ENCODE data around the gene CD8B2.
"Not testable (repeated sequence)": the region's sequence is repeated elsewhere in the genome, so short reads cannot be mapped to it uniquely, and the experiment has no call there.

Gene CD8B2

GRCh38 chr2:106486551-106487385 lies at the start of gene CD8B2:
Gene CD8B2 (plus strand): TSS chr2:106487364. CDS start chr2:106487427, 63 bp downstream.
- DNase-seq (ENCODE audit: low read depth in 2 of 2) = not testable (repeated sequence)

- DNase-seq (ENCODE audit: low read depth in 2 of 2) = not testable (repeated sequence)
These were observed 25.3 kb upstream of the CD8B2 start for GRCh38 chr2:106461882-106462281.

GRCh38 chr2:106467516-106467915 lies 19.6 kb upstream of the CD8B2 start:
- DNase-seq (ENCODE audit: low read depth in 2 of 2) = not testable (repeated sequence)

GRCh38 chr2:106468107-106468506 lies 19.1 kb upstream of the CD8B2 start, which contains the start of gene RGPD3:
Gene RGPD3 (minus strand): TSS chr2:106468413. CDS start chr2:106468288, 125 bp downstream.
- DNase-seq (ENCODE audit: low read depth in 2 of 2) = not testable (repeated sequence)

GRCh38 chr2:106470658-106471057 lies 16.5 kb upstream of the CD8B2 start:
- DNase-seq (ENCODE audit: low read depth in 2 of 2) = not testable (repeated sequence)

GRCh38 chr2:106477647-106478046 lies 9.5 kb upstream of the CD8B2 start:
- not testable (repeated sequence) for DNase-seq (ENCODE audit: low read depth in 2 of 2)

GRCh38 chr2:106479563-106479962 lies 7.6 kb upstream of the CD8B2 start:
- DNase-seq (ENCODE audit: low read depth in 2 of 2) = not testable (repeated sequence)

- DNase-seq (ENCODE audit: low read depth in 2 of 2) = not testable (repeated sequence)
These were observed 425 bp downstream of the CD8B2 start for GRCh38 chr2:106487386-106488191.

- not testable (repeated sequence) for DNase-seq (ENCODE audit: low read depth in 2 of 2)
These were observed 2.5 kb downstream of the CD8B2 start for GRCh38 chr2:106489701-106490100.

- DNase-seq (ENCODE audit: low read depth in 2 of 2) = not testable (repeated sequence)
These were observed 5.2 kb downstream of the CD8B2 start for GRCh38 chr2:106492399-106492798.

GRCh38 chr2:106492913-106493312 lies 5.7 kb downstream of the CD8B2 start:
- not testable (repeated sequence) for DNase-seq (ENCODE audit: low read depth in 2 of 2)

- DNase-seq (ENCODE audit: low read depth in 2 of 2) = not testable (repeated sequence)
These were observed 11.4 kb downstream of the CD8B2 start for GRCh38 chr2:106498549-106498948.

GRCh38 chr2:106500350-106500749 lies 13.2 kb downstream of the CD8B2 start:
- DNase-seq (ENCODE audit: low read depth in 2 of 2) = not testable (repeated sequence)

- not testable (repeated sequence) for DNase-seq (ENCODE audit: low read depth in 2 of 2)
These were observed 15.2 kb downstream of the CD8B2 start for GRCh38 chr2:106502351-106502750.

- not testable (repeated sequence) for DNase-seq (ENCODE audit: low read depth in 2 of 2)
These were observed 17.0 kb downstream of the CD8B2 start for GRCh38 chr2:106504192-106504591.

GRCh38 chr2:106504787-106505186 lies 17.6 kb downstream of the CD8B2 start:
- not testable (repeated sequence) for DNase-seq (ENCODE audit: low read depth in 2 of 2)

- DNase-seq (ENCODE audit: low read depth in 2 of 2) = not testable (repeated sequence)
These were observed 19.0 kb downstream of the CD8B2 start for GRCh38 chr2:106506002-106506687.

GRCh38 chr2:106508660-106509373 lies 21.7 kb downstream of the CD8B2 start:
- not testable (repeated sequence) for DNase-seq (ENCODE audit: low read depth in 2 of 2)

GRCh38 chr2:106509374-106509770 lies 22.2 kb downstream of the CD8B2 start:
- DNase-seq (ENCODE audit: low read depth in 2 of 2) = not testable (repeated sequence)

GRCh38 chr2:106510791-106511190 lies 23.6 kb downstream of the CD8B2 start:
- not testable (repeated sequence) for DNase-seq (ENCODE audit: low read depth in 2 of 2)

GRCh38 chr2:106511476-106511901 lies 24.3 kb downstream of the CD8B2 start:
- peak; percentile 56 to 57 for DNase-seq (ENCODE audit: low read depth in 2 of 2)
